SK-N-SH treated with all-trans-retinoic acid at 6 μM for 48 hours (cell line): ENCODE results near the gene MBLAC2.

ENCODE experiments used
- ATAC-seq: fragments of 200-7000 bp; cut with Tn5 transposase; 3 replicates; pipeline ENCODE4 v1.9.1; 2020; ENCODE audit warnings: mild to moderate bottlenecking, moderate library complexity
- ARNTL ChIP-seq: fragments of 450-650 bp; formaldehyde crosslinking; IDR thresholded peaks from 2 replicates; pipeline ENCODE4 v1.5.0; 2020; ENCODE audit warnings: low read depth, mild to moderate bottlenecking, moderate library complexity, borderline replicate concordance
- BACH2 ChIP-seq: fragments of 250-450 bp; sonication (Bioruptor Pico); IDR thresholded peaks from 2 replicates; pipeline ENCODE4 v1.9.0; 2021; ENCODE audit warnings: mild to moderate bottlenecking, borderline replicate concordance
- CSDC2 ChIP-seq: fragments of 250-450 bp; sonication (Bioruptor Pico); IDR thresholded peaks from 2 replicates; pipeline ENCODE4 v1.5.0; 2020; ENCODE audit warnings: mild to moderate bottlenecking, moderate library complexity
- ESRRG ChIP-seq: fragments of 250-450 bp; sonication (Bioruptor Pico); IDR thresholded peaks from 2 replicates; pipeline ENCODE4 v1.6.1; 2021; ENCODE audit warnings: mild to moderate bottlenecking
- GLIS3 ChIP-seq: fragments of 250-450 bp; sonication (Bioruptor Pico); IDR thresholded peaks from 2 replicates; pipeline ENCODE4 v1.5.0; 2020; ENCODE audit warnings: mild to moderate bottlenecking, moderate library complexity
- ISL1 ChIP-seq: fragments of 250-450 bp; sonication (Bioruptor Pico); IDR thresholded peaks from 2 replicates; pipeline ENCODE4 v2.1.2; 2022; ENCODE audit warnings: mild to moderate bottlenecking, moderate library complexity
- OSR1 ChIP-seq: fragments of 250-450 bp; sonication (Bioruptor Pico); IDR thresholded peaks from 2 replicates; pipeline ENCODE4 v1.8.0; 2022; ENCODE audit warnings: moderate library complexity, mild to moderate bottlenecking, inconsistent platforms
- PPARA ChIP-seq: fragments of 250-450 bp; sonication (Bioruptor Pico); IDR thresholded peaks from 2 replicates; pipeline ENCODE4 v1.5.0; 2020; ENCODE audit warnings: mild to moderate bottlenecking, borderline replicate concordance
- RARB ChIP-seq: fragments of 250-450 bp; sonication (Bioruptor Pico); IDR thresholded peaks from 2 replicates; pipeline ENCODE4 v1.8.0; 2021; ENCODE audit warnings: mild to moderate bottlenecking, moderate library complexity
- SNAI2 ChIP-seq: fragments of 250-450 bp; sonication (Bioruptor Pico); IDR thresholded peaks from 2 replicates; pipeline ENCODE4 v1.5.0; 2020; ENCODE audit warnings: mild to moderate bottlenecking, moderate library complexity
- TCF4 ChIP-seq: fragments of 250-450 bp; sonication (Bioruptor Pico); IDR thresholded peaks from 2 replicates; pipeline ENCODE4 v1.8.0; 2021; ENCODE audit warnings: mild to moderate bottlenecking, moderate library complexity, borderline replicate concordance
- TOX ChIP-seq: fragments of 250-450 bp; sonication (Bioruptor Pico); IDR thresholded peaks from 2 replicates; pipeline ENCODE4 v1.8.0; 2021; ENCODE audit warnings: mild to moderate bottlenecking, moderate library complexity, borderline replicate concordance
- ZC3H10 ChIP-seq: fragments of 250-450 bp; sonication (Bioruptor Pico); IDR thresholded peaks from 2 replicates; pipeline ENCODE4 v1.5.1; 2021; ENCODE audit warnings: mild to moderate bottlenecking, moderate library complexity
- ZFP3 ChIP-seq: fragments of 250-450 bp; sonication (Bioruptor Pico); IDR thresholded peaks from 2 replicates; pipeline ENCODE4 v1.5.0; 2020; ENCODE audit warnings: mild to moderate bottlenecking, moderate library complexity
- ZFP30 ChIP-seq: fragments of 450-650 bp; formaldehyde crosslinking; IDR thresholded peaks from 2 replicates; pipeline ENCODE4 v1.5.0; 2022; ENCODE audit warnings: mild to moderate bottlenecking, moderate library complexity
- ZNF565 ChIP-seq: fragments of 450-650 bp; formaldehyde crosslinking; conservative IDR thresholded peaks from 2 replicates; pipeline ENCODE4 v1.5.0; 2020; ENCODE audit warnings: low read depth, mild to moderate bottlenecking, moderate library complexity
- ZNF70 ChIP-seq: fragments of 450-650 bp; formaldehyde crosslinking; IDR thresholded peaks from 2 replicates; pipeline ENCODE4 v1.5.0; 2020; ENCODE audit warnings: mild to moderate bottlenecking, moderate library complexity
- ZNF8 ChIP-seq: fragments of 450-650 bp; formaldehyde crosslinking; IDR thresholded peaks from 2 replicates; pipeline ENCODE4 v1.5.0; 2020; ENCODE audit warnings: mild to moderate bottlenecking, moderate library complexity
- TF ChIP-seq, protein P1 (sequence below): fragments of 250-450 bp; sonication (Bioruptor Pico); IDR thresholded peaks from 2 replicates; pipeline ENCODE4 v1.5.1; 2020; ENCODE audit warnings: low read depth, mild to moderate bottlenecking, moderate library complexity
- TF ChIP-seq, protein P2 (sequence below): fragments of 250-450 bp; sonication (Bioruptor Pico); IDR thresholded peaks from 2 replicates; pipeline ENCODE4 v1.5.1; 2021; ENCODE audit warnings: mild to moderate bottlenecking, moderate library complexity
- TF ChIP-seq, protein P3 (sequence below): fragments of 250-450 bp; sonication (Bioruptor Pico); IDR thresholded peaks from 2 replicates; pipeline ENCODE4 v1.8.0; 2021; ENCODE audit warnings: low read depth, mild to moderate bottlenecking, moderate library complexity, borderline replicate concordance
- TF ChIP-seq, protein P4 (sequence below): fragments of 250-450 bp; sonication (Bioruptor Pico); IDR thresholded peaks from 2 replicates; pipeline ENCODE4 v1.5.0; 2020; ENCODE audit warnings: mild to moderate bottlenecking, moderate library complexity
- TF ChIP-seq, protein P5 (sequence below): fragments of 250-450 bp; sonication (Bioruptor Pico); IDR thresholded peaks from 2 replicates; pipeline ENCODE4 v1.8.0; 2020; ENCODE audit warnings: mild to moderate bottlenecking, moderate library complexity, borderline replicate concordance

The MBLAC2 gene

DNA sequence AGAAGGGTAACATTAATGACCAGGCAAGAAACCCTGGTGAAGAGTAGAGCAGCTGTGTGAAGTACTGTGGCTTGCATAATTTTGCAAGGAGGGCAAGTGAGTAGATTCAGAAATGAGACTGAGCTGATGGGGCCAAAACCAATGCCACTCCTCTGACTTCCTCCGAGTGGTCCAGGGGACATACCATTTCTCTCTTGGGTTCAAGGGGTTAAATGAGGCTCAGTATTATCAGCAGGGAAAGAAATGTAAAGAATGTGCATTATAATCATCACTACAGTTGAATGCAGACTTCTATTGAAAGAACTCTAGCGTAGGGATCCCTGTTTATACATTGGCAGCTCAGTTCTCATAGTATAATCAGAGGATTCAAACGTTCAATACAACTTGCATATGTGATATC, 10.0 kb upstream of the MBLAC2 start:
- no peak for TF ChIP-seq BACH2 (CRISPR knock-in tag)
- ATAC-seq: no peak

DNA sequence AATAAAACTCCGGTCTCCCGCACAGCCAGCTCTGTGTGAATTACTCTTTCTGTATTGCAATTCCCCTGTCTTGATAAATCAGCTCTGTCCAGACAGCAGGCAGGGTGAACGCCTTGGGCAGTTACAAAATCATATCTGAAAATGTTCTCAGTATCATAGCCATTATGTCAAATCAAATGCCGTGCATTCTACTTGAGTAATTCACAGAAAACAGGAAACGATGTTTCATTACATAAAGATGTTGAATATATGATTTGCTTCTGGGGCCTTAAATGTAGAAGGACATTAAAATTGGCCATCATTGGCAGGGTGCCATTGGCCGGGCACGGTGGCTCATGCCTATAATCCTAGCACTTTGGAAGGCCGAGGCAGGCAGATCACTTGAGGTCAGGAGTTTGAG, 8.6 kb upstream of the MBLAC2 start:
- no peak; the same call in 2 of the 3 replicates for ATAC-seq
- TF ChIP-seq, protein P1, sequence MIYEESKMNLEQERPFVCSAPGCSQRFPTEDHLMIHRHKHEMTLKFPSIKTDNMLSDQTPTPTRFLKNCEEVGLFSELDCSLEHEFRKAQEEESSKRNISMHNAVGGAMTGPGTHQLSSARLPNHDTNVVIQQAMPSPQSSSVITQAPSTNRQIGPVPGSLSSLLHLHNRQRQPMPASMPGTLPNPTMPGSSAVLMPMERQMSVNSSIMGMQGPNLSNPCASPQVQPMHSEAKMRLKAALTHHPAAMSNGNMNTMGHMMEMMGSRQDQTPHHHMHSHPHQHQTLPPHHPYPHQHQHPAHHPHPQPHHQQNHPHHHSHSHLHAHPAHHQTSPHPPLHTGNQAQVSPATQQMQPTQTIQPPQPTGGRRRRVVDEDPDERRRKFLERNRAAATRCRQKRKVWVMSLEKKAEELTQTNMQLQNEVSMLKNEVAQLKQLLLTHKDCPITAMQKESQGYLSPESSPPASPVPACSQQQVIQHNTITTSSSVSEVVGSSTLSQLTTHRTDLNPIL (CRISPR knock-in tag): no peak
- TF ChIP-seq ZFP30 (CRISPR knock-in tag) (no peak), ESRRG (CRISPR knock-in tag) (no peak), GLIS3 (no peak), OSR1 (CRISPR knock-in tag) (no peak), ZNF565 (no peak), ZNF70 (no peak), TOX (no peak), ZC3H10 (no peak), ZNF8 (CRISPR knock-in tag) (no peak), ISL1 (CRISPR knock-in tag) (no peak), RARB (CRISPR knock-in tag) (no peak), PPARA (CRISPR knock-in tag) (no peak), SNAI2 (no peak), ZFP3 (no peak), TCF4 (CRISPR knock-in tag) (no peak)
- TF ChIP-seq, protein P2, sequence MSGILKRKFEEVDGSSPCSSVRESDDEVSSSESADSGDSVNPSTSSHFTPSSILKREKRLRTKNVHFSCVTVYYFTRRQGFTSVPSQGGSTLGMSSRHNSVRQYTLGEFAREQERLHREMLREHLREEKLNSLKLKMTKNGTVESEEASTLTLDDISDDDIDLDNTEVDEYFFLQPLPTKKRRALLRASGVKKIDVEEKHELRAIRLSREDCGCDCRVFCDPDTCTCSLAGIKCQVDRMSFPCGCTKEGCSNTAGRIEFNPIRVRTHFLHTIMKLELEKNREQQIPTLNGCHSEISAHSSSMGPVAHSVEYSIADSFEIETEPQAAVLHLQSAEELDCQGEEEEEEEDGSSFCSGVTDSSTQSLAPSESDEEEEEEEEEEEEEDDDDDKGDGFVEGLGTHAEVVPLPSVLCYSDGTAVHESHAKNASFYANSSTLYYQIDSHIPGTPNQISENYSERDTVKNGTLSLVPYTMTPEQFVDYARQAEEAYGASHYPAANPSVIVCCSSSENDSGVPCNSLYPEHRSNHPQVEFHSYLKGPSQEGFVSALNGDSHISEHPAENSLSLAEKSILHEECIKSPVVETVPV (CRISPR knock-in tag): no peak
- TF ChIP-seq, protein P3, sequence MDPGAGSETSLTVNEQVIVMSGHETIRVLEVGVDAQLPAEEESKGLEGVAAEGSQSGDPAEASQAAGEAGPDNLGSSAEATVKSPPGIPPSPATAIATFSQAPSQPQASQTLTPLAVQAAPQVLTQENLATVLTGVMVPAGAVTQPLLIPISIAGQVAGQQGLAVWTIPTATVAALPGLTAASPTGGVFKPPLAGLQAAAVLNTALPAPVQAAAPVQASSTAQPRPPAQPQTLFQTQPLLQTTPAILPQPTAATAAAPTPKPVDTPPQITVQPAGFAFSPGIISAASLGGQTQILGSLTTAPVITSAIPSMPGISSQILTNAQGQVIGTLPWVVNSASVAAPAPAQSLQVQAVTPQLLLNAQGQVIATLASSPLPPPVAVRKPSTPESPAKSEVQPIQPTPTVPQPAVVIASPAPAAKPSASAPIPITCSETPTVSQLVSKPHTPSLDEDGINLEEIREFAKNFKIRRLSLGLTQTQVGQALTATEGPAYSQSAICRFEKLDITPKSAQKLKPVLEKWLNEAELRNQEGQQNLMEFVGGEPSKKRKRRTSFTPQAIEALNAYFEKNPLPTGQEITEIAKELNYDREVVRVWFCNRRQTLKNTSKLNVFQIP (CRISPR knock-in tag): no peak
- TF ChIP-seq, protein P4, sequence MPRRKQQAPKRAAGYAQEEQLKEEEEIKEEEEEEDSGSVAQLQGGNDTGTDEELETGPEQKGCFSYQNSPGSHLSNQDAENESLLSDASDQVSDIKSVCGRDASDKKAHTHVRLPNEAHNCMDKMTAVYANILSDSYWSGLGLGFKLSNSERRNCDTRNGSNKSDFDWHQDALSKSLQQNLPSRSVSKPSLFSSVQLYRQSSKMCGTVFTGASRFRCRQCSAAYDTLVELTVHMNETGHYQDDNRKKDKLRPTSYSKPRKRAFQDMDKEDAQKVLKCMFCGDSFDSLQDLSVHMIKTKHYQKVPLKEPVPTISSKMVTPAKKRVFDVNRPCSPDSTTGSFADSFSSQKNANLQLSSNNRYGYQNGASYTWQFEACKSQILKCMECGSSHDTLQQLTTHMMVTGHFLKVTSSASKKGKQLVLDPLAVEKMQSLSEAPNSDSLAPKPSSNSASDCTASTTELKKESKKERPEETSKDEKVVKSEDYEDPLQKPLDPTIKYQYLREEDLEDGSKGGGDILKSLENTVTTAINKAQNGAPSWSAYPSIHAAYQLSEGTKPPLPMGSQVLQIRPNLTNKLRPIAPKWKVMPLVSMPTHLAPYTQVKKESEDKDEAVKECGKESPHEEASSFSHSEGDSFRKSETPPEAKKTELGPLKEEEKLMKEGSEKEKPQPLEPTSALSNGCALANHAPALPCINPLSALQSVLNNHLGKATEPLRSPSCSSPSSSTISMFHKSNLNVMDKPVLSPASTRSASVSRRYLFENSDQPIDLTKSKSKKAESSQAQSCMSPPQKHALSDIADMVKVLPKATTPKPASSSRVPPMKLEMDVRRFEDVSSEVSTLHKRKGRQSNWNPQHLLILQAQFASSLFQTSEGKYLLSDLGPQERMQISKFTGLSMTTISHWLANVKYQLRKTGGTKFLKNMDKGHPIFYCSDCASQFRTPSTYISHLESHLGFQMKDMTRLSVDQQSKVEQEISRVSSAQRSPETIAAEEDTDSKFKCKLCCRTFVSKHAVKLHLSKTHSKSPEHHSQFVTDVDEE (CRISPR knock-in tag): no peak

DNA sequence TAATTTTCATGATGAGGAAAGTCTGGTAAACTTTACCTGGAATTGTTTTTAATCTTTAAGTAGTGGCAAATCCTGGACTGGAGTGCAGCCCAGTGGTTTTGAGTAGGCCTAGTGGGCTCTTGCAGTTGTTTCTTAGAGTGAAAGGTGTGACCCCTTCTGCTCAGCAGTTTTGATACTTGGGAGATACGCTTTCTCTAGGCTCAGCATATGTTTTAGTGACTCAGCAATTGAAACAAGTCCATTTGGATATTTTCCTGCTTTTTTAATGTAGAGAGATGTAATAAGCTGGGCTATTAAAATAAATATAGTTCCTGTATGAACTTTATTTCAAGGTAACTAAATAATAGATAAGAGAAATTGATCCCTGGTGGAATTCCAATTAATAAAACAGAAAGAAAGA, 6.1 kb upstream of the MBLAC2 start:
- no peak for ATAC-seq
- TF ChIP-seq ZFP30 (CRISPR knock-in tag) (no peak), ESRRG (CRISPR knock-in tag) (no peak), ZC3H10 (no peak), TCF4 (CRISPR knock-in tag) (no peak), ZNF565 (no peak), ARNTL (no peak), OSR1 (CRISPR knock-in tag) (no peak), CSDC2 (CRISPR knock-in tag) (no peak), PPARA (CRISPR knock-in tag) (no peak), ZFP3 (no peak), TOX (no peak)
- TF ChIP-seq, protein P4 (CRISPR knock-in tag): no peak
- TF ChIP-seq, protein P3 (CRISPR knock-in tag): no peak
- TF ChIP-seq, protein P5, sequence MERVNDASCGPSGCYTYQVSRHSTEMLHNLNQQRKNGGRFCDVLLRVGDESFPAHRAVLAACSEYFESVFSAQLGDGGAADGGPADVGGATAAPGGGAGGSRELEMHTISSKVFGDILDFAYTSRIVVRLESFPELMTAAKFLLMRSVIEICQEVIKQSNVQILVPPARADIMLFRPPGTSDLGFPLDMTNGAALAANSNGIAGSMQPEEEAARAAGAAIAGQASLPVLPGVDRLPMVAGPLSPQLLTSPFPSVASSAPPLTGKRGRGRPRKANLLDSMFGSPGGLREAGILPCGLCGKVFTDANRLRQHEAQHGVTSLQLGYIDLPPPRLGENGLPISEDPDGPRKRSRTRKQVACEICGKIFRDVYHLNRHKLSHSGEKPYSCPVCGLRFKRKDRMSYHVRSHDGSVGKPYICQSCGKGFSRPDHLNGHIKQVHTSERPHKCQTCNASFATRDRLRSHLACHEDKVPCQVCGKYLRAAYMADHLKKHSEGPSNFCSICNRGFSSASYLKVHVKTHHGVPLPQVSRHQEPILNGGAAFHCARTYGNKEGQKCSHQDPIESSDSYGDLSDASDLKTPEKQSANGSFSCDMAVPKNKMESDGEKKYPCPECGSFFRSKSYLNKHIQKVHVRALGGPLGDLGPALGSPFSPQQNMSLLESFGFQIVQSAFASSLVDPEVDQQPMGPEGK (CRISPR knock-in tag): no peak
- TF ChIP-seq, protein P1 (CRISPR knock-in tag): no peak
